GM19240 (cell line): Measurements from ENCODE around the gene COMMD1.
A peak's percentile ranks its signal among the peaks of the same experiment; 100 is the strongest.
"Not testable (repeated sequence)": the region's sequence is repeated elsewhere in the genome, so short reads cannot be mapped to it uniquely, and the experiment has no call there.

Experiments used
- DNase-seq: peaks from one replicate; pipeline ENCODE4 v3.0.0; 2011; ENCODE audit warnings: low spot score; ENCODE audit not compliant: insufficient read length

The COMMD1 gene

GRCh38 chr2:62136956-62137830, 231.7 kb downstream of the COMMD1 start:
- DNase-seq = no peak

- DNase-seq = peak; percentile 24
These were observed 235.1 kb downstream of the COMMD1 start for GRCh38 chr2:62140426-62141141.

- no peak for DNase-seq
These were observed 235.8 kb downstream of the COMMD1 start for GRCh38 chr2:62141142-62141740.

GRCh38 chr2:62142054-62142453, 236.6 kb downstream of the COMMD1 start:
- DNase-seq = no peak

- no peak for DNase-seq
These were observed 238.2 kb downstream of the COMMD1 start for GRCh38 chr2:62143696-62144095.

- DNase-seq = no peak
These were observed 239.4 kb downstream of the COMMD1 start for GRCh38 chr2:62144689-62145477.

GRCh38 chr2:62145478-62146100, 240.1 kb downstream of the COMMD1 start:
- DNase-seq = no peak

- DNase-seq = not testable (repeated sequence)
These were observed 241.3 kb downstream of the COMMD1 start for GRCh38 chr2:62146790-62147189.

- no peak for DNase-seq
These were observed 242.3 kb downstream of the COMMD1 start for GRCh38 chr2:62147610-62148301.

GRCh38 chr2:62149708-62150107, 244.2 kb downstream of the COMMD1 start:
- DNase-seq = no peak

GRCh38 chr2:62150597-62151305, 245.3 kb downstream of the COMMD1 start:
- DNase-seq = no peak

- DNase-seq = no peak
These were observed 245.8 kb downstream of the COMMD1 start for GRCh38 chr2:62151306-62151638.

- no peak for DNase-seq
These were observed 246.5 kb downstream of the COMMD1 start for GRCh38 chr2:62152000-62152399.

GRCh38 chr2:62156861-62157496, 251.5 kb downstream of the COMMD1 start:
- no peak for DNase-seq

- DNase-seq = no peak
These were observed 253.1 kb downstream of the COMMD1 start for GRCh38 chr2:62158444-62159121.

GRCh38 chr2:62160691-62161090, 255.2 kb downstream of the COMMD1 start:
- not testable (repeated sequence) for DNase-seq

- no peak for DNase-seq
These were observed 257.8 kb downstream of the COMMD1 start for GRCh38 chr2:62163106-62163831.

GRCh38 chr2:62163834-62164233, 258.4 kb downstream of the COMMD1 start:
- DNase-seq = no peak
